IPS DF 19.7 (cell line): ENCODE measurements around the gene RAD52.

Experiments used
- DNase-seq: peaks from one replicate; pipeline ENCODE4 v3.0.0-alpha.2; 2013; ENCODE audit warnings: low read depth, low spot score

RAD52 gene

DNA sequence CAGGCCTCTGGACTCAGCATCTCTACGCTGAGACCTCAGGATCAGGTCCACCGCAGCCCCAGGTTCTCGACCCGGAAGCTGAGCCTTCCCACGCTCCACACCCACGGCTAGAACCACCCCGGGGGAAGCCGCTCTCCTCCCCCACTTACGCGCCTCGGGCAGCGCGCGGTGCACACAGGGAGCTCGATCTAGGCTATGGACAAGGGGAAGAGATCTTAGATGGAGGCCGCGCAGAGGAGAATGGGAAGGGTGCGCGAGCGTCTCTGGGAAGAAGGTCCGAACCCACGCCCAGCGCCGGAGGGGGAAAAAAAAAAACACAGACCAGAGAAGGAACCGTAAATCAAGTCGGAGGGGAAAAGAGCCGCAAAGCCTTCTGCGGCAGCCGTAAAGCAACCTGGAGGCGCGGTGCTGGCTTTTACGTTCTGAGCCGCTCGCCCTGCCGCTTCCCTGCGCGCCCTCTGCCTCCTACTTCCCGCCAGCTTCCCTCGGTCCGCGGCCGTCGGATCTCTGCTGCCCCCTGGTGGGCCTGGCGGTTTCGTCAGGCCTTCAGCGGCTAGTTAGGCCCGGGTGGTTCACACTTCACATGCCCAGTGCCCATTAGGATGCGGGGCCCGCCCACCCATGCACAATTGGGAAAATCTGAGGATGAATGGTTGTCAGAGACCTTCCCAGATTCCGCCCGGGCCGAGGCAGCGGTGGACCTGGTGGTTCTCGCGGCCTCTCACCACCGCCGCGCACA, at the start of gene RAD52:
Gene RAD52 (minus strand): TSS at position 242 of the 739 bp plus-strand sequence. CDS start 16,636 bp downstream, outside the sequence.
- DNase-seq = peak; percentile 96

DNA sequence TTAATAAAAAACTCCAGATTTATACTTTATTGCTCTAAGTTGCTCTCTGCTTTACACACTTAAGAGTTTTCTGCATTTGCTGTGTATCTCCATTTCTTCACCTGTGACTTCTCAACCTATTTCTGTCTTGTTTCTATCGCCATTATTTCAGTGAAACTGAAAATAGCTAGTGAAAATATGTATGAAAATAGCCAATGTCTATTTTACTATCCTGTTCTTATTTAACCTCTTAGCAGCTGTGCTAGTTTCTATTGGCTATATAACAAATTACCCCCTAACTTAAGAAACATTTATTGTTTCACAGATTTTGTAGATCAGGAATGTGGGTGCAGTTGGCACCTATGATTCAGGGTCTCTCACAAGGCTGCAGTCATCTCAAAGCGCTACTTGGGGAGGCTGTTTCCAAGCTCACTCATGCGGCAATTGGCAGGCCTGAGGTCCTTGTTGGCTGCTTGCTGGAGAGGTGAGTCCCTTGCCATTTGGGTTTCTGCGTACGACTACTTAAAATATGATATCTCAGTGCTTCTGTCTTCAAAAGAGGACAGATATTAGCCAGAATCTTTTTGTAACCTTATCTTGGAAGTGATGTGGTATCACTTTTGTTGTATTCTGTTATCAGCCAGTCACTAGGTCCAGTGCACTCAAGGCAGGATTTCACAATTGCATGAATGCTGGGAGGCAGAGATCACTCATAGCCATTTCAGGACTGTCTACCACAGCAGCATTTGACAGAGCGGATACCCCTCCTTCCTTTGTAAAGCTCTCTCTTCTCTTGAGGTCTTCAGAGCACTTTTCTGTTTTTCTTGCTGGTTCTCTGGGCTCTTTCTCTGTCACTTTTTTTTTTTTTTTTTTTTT, 48.8 kb upstream of the RAD52 start:
- no peak for DNase-seq

DNA sequence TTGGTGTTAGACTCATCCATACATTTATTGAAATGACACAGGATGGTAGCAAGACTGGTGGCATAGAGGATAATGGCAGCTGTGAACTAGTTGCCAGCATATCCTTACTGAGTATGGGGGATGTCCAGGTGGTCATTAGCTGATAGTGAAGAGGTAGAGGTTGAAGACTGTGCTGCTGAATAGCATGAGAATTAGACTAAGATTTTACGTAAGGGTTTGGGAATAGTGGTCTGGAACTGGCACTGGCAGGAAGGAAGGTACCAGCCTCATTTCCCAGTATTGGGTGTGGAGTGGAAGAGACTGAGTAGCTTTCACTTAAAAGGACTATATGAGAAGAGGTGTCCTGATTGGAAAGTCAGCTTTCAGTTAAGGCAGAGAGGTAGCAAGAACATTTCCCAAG, 48.0 kb upstream of the RAD52 start:
- DNase-seq = no peak

DNA sequence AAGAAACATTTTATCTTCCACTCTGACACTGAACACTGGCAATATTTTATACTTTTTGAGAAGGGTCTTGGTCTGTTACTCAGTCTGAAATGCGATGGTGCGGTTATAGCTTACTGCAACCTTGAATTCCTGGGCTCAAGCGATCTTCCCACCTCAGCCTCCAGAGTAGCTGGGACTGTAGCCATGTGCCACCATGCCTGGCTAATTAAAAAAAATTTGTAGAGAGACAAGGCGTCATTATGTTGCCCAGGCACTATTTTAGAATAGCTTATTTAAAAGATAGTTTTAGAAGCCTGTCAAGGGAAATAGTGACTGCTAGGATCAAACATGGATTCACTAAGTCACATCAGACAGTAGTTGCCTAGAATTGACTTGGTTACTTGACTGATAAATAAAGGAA, 47.4 kb upstream of the RAD52 start:
- no peak for DNase-seq

DNA sequence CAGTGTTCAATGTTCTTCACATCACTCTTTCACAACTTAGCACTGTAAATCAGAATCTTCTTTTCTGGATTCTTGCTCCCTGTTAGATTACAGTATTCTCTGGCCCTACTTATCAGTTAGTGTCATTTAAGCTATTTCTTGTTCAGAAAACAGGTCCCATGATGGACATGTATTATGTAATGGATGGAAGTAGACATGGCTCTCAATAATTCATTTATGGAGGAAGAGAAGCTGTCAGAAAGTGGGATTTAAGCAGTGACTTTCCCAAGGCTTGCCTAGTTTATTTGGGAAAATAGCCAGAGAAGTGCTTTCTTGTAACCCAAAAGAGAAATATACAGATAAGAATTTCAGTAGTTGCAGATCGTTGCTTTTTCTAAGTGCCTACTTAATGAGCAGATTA, 43.2 kb upstream of the RAD52 start:
- DNase-seq = no peak

DNA sequence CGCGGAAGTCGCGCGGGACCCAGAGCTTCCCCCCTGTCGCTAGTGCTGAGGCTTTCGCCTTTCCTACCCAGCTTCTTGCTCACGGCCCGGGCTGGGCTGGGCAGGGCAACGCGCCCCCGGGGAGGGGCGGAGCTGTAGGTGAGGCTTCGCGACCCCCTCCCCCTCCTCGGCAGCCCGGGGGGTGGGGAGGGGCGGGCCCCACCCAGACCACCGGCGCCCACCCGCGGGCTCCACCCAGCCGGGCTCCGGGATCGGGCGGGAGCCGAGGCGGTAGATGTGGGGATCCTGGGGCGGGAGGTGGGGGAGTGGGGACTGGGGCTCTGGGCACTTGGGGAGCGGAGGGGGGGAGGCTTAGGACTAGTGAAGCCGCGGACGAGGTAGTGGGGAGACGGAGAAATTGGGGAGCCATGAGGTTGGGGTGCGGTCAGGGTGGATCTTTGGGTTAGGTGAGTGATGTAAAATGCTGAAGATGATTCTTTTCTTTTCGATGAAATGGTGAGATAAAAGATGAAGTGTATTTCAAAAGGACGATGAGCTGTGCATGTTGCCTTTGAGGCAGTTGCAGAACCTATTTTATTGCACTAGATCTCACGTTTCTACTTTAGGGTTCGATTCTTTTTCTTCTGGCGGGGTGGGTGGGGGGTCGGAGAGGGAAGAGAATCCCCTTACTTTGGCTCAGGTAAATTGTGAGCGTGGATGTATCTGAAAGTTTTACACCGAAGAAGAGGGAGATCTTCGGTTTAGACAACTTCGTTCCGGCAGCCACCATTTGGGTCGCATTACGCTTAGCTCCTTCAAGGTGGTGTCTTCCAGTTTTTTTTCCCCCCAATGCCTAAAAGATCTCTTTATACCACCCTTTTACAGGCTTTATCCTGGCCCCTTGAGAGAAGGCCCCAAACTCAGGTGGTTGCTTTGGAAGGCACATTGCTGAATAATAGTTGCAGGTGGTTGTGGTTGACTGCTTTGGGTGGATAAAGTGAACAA, 42.1 kb upstream of the RAD52 start:
- no peak for DNase-seq

DNA sequence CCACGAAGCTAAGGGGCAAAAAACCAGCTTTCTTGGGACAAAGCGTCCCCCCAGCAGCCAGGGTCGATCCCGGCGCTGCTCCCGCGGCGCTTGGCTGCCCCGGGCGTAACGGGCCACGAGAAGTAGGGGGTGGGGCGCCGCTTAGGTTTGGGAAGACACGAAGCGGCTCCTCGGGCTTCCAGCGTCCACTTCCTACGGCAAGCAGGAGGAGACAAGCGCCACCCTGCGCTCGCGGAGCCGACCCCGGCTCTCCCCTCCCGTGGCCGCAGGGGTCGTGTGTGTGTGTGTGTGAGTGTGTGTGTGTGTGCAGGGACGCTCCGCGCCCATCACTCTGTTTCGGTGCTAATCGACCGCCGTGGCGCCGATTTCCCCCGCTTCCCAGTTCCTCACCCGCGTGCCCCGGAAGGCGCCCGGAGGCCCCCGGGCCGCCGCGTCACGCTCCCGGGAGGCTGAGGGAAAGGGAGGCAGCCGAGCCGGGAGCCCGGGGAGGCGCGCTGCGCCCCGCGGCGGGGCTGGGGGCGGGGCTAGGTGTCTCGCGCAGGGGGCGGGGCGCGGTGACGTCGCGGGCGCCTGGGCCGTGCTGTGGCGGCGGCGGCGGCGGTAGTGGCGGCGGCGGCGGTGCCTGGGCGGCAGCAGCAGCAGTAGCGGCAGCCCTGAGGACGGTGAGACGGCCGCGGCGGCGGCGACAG, 41.3 kb upstream of the RAD52 start, which contains the start of gene ERC1:
Gene ERC1 (plus strand): TSS at position 563 of the 689 bp plus-strand sequence. CDS start 36,681 bp downstream, outside the sequence.
- peak; percentile 28 for DNase-seq

DNA sequence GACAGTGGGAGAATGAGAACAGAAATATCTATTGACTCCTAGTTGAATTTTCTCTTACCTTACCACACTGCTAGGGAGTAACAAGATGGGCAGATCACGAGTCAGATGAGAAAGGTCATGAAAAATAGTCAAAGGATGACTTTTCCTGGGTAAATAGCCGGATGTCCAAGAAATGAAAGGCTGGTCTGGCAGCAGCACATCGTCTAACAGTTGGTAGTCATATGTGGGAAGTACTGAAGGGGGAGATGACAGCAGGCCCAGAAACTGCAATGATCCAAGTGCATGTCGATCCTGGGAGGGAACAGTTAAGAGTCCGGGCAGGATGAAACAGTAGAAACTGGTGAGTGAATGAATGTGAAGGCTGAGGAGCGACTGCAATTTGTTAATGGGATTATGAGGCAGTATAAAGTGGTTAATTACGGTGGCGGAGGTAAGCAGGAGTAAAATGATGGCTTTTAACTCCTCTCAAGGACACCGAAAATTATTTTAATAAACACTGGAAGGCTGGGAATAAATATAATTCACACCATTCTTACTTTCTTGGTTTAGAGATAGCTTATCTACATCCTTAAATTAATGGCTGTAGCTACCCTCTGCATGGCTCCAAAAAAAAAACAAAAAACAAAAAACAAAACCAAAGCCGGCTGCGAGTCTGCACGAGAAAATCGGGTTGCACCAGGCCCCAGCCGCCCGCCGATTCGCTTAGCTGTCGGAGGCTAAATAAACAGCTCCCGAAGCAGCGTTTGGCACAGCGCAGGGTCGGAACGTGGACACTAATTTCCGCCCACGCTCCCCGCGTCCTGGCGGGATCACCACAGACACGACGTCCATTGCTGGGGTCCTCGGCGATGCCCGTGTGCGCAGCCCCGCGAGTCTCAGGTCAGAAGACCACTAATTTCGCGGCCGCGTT, 40.5 kb upstream of the RAD52 start:
- no peak for DNase-seq

DNA sequence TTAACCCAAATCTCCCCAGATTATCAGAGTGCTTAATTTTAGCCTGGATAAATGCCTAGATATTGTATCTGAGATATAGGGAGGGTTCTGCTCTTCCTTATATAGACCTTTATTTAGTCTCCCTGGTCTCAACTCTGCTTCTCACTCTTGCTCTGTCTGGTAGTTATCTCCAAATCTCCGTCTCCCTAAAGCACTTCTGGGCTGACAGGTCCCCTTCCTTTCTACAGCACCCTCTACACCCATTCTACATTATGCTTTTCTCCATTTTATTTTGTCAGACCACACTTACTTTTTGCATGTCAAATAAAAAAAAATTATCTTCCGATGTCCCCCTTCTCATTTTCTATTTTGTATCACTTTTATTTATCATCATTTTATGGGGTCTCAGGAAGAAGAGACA, 39.6 kb upstream of the RAD52 start:
- no peak for DNase-seq

DNA sequence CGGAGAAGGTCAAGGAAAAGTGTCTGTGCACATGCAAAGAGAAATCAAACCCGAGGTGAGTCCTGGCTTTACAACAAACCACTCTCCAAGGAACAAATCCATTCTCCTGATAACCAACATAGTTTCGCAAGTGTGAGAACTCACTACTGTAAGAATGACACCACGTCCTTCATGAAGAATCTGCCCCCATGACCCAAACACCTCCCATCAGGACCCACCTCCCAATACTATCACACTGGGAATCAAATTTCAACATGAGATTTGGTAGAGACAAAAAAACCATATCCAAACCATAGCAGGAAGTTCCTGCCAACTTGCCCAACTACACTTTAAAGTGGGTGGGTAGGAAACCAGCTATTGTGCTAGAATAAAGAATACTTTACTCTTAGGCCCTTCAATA, 39.2 kb upstream of the RAD52 start:
- no peak for DNase-seq

DNA sequence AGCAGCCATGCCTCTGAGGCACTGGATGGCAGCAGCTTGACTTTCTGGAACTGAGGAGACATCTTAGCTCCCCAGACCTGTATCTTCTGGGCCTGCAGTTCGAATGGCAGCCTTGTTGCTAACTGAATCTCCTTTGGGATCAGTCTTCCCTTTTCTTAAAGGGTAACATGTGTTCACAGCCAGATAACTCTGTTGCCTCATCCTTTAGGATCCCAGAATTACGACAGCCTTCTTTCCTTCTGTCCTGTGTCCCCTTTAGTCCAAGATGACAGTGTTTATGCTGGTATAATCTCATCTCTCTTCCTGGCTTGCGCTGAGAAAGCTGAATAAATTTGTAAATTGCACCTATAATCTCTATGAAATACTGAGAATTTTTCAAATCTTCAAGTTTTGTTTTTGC, 32.5 kb upstream of the RAD52 start:
- no peak for DNase-seq

DNA sequence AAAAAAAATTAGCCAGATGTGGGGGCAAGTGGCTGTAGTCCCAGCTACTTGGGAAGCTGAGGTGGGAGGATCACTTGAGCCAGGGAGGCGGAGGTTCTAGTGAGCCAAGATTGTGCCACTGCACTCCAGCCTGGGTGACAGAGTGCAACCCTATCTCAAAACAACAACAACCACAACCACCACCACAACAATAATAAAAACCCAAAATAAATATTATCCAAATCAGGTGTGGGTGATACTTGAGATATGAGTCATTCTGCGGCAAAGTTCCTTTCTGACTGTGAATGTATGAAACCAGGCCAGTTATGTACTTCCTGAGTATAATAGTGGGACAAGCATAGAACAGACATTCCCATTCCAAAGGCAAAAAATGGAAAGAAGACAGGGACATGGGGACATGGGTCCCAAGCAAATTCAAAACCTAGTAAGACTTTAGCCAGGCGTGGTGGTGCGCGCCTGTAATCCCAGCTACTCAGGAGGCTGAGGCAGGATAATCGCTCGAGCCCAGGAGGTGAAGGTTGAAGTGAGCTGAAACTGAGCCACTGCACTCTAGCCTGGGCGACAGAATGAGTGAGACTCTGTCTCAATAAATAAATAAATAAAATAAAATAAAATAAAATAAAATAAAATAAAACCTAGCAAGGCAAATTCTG, 31.8 kb upstream of the RAD52 start:
- DNase-seq = no peak

DNA sequence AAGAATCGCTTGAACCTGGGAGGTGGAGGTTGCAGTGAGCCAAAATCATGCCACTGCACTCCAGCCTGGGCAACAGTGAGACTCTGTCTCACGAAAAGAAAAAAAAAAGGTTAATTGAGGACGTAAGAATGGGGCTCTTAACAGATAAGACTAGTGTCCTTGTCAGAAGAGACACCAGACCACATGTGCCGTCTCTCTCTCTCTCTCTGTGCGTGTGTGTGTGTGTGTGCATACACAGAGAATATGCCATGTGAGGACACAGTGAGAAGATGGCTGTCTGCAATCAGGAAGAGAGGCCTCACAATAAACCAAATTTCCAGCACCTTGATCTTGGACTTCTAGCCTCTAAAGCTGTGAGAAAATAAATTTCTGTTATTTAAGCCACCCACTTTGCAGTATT, 29.9 kb upstream of the RAD52 start:
- DNase-seq = no peak

DNA sequence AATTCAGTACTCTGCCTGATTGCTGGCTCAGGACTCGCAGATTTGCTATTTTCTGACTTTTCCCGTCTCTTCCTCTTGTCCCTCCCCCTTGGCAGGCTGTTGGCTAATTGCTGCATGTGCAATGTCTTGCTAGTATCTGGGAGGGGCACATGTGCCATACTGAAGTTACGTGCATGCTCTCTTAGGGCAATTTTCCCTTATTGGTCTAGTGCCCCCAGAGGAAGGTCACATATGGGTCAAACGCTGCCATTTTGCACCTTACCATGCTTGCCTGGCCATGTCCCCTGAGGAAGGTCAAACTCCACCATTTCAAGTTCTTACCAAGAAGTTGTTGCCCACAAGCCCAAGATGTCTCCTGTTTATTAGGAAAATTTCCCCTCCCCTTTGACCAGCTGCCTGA, 27.7 kb upstream of the RAD52 start:
- no peak for DNase-seq

DNA sequence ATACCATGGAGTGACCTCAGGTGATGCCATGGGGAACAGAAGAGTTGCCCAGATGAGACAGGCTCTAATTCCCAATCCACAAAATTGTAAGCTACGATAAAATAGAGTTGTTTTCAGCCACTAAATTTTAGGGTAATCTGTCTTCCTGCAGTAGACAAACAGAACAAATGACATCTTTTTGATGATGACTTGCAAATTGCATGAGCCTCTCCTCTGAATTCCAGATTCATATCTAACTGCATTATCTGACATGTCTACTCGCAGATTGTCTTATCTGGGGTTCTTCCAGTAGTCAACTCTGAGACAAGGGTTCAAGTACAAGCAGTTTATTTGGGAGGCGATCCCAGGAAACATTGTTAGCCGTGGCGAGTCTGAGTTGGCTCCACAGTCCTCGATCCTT, 27.1 kb upstream of the RAD52 start:
- DNase-seq = no peak

DNA sequence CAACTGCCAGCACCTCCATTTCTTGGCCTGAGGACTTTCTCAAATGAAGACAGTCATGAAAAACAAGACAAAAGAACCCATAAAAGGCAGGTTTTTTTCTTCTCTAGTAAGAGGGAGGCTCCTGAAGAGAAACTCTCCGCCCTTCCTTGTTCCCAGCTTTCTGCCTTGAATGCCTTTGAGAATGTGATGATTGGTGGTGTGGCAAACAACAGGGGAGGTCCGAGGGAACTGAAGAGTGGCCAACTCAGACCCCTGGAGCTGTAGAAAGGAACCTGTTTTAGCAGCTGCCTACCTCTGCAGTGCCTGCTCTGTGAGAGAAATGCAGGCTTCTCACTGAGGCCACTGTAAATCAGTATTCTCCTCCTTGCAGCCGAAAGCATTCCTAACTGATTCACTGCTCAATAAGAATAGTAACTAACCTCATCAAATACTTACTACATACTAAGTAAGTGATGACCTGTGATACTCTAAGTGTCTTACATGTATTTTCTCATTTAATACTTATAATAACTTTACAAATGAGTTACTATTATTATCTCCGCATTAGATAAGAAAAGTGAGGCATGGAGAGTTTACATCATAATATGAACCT, 24.9 kb upstream of the RAD52 start:
- no peak for DNase-seq

DNA sequence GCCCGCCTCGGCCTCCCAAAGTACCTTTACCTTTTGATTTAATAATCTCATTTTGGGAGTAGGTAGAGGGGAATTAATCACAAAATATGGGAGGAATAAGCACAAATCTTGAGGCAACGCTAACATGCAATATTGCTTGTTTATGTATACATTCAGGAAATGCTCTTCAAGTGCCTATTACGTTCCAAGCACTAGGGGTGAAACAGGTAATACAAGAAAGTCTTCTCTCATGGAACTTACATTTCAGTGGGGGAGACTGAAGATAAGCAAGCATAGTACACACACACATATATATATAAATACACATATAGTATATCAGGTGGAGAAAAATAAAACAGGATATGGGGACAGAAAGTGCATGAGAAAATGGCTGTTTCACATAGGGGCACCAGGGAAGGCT, 22.5 kb upstream of the RAD52 start:
- no peak for DNase-seq

DNA sequence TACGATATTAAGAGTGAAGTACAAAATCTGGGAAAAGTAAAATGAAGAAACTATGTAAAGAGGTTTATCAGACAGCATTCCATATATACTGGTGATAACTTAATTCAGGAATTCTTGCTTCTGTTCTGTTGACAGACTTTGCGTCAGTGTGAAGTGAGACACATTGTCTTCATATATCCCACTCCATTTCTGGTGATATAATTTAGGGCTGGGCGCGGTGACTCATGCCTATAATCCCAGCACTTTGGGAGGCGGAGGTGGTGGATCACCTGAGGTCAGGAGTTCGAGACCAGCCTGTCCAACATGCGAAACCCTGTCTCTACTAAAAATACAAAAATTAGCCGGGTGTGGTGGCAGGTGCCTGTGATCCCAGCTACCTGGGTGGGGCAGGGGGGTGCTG, 20.3 kb upstream of the RAD52 start:
- DNase-seq = no peak

DNA sequence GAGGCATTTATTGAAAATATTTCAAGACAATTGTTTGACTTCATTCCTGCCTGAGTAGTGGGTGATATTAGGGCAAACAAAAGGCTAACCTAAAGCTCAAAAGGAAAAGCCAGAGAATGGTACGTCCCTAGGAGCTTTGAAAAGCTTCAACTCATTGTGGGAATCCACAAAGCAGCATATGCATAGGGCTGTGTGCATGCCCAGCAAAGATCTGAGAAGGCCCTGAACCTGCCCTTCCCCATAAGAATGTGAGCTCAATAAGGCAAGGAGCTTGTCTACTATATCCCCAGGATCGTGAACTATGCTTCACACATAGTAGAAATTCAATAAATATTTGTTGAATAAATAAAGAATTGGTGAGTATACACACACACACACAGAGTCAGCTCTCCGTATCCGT, 19.1 kb upstream of the RAD52 start:
- no peak for DNase-seq
